ELR (cell line): ENCODE measurements around the gene HLA-DOB.
"Not testable (repeated sequence)": the region's sequence is repeated elsewhere in the genome, so short reads cannot be mapped to it uniquely, and the experiment has no call there.

Experiments used
- DNase-seq: peaks from one replicate; pipeline ENCODE4 v3.0.0-alpha.2; 2015; ENCODE audit warnings: low read depth

HLA-DOB gene

GRCh38 chr6:32807020-32807580 lies 9.7 kb downstream of the HLA-DOB start:
- DNase-seq: no peak

- not testable (repeated sequence) for DNase-seq
These were observed 11.4 kb downstream of the HLA-DOB start for GRCh38 chr6:32805404-32805803.

DNA sequence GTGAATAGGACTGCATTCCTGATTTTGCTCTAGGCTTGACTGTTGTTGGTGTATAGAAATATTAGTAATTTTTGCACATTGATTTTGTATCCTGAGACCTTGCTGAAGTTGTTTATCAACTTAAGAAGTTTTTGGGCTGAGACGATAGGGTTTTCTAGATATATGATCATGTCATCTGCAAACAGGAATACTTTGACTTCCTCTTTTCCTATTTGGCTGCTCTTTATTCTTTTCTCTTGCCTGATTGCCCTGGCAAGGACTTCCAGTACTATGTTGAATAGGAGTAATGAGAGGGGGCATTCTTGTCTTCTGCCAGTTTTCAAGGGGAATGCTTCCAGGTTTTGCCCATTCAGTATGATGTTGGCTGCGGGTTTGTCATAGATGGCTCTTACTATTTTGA lies 13.4 kb downstream of the HLA-DOB start:
- no peak for DNase-seq

GRCh38 chr6:32799740-32800139 lies 17.1 kb downstream of the HLA-DOB start:
- DNase-seq: no peak

DNA sequence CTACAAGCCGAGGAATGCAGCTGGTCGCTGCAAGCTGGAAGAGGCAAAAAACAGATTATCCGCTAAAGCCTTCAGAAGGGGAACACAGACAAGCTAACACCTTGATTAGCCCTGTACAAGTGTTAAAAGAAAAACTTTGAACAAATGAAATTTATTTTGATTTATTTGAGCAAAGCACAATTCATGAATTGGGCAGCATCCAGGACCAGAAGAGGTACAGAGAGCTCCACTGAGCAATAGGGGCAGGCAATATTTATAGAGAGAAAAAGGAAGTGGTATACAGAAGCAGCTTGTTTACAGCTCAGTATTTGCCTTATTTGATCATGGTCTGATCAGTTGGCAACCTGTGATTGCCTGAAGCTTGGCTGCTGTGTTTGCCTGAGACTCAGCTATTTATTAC lies 17.6 kb downstream of the HLA-DOB start:
- no peak for DNase-seq

- peak; percentile 75 for DNase-seq
These were observed 19.7 kb downstream of the HLA-DOB start for GRCh38 chr6:32796848-32797776.

GRCh38 chr6:32794510-32794909 lies 22.3 kb downstream of the HLA-DOB start:
- DNase-seq: no peak

DNA sequence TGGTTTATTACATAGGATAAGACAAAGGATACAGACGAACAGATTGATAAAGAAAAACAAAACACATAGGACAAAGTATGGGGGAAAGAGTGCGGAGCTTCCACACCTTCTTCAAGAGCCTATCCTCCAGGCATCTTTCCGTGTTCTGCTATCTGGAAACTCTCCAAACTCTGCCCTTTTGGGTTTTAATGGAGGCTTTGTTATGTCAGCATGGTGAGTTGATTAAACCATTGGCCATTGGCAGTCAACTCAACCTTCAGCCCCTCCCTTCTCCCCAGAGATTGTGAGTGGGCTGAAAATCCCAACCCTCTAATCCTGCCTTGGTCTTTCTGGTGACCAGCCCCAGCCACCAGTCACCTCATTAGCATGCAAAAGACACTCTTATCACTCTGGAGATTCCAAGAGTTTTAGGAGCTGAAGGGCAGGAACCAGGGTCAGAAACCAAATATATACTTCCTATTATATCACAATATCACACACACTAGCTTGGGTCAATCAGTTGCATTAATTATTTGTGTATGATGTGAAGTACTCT lies 23.8 kb downstream of the HLA-DOB start:
- no peak for DNase-seq

DNA sequence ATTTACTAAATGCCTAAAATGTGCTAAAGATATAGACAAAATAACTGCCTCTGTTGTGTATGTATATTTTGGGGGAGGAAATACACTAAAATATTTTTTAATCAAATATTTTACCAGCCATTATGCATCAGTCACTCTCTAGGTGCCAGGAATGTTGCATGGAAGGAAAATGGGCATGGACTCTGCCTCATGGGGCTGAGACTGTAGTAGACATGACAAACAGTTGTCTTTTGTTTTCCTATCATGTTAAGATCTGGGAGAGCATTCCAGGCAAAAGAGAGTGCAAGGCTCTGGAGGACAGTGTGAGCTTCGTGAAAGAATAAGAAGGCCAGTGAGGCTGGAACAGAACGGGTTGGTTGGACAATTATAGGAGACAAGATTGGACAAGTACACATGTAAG lies 26.5 kb downstream of the HLA-DOB start:
- peak; percentile 39 for DNase-seq

- DNase-seq: peak; percentile 68
These were observed 30.8 kb downstream of the HLA-DOB start for GRCh38 chr6:32785781-32786533.

GRCh38 chr6:32782923-32783322 lies 33.9 kb downstream of the HLA-DOB start:
- DNase-seq: not testable (repeated sequence)

DNA sequence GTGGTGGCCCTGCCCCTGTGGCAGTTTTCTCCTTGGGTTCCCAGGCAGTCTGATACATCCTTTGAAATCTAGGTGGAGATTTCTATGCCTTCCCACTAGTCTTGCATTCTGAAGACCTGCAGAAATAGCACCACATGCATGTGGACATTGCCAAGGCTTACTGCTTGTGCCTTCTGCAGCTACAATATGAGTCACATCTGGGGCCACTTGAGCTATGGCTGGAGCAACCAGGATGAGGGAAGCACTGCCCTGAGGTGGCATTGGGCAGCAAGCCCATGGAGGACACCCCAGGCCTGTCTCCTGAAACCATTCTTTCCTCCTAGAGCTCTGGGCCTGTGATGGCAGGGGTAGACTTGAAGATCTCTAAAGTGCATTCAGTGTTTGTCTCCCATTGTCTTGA lies 37.8 kb downstream of the HLA-DOB start:
- DNase-seq: no peak

DNA sequence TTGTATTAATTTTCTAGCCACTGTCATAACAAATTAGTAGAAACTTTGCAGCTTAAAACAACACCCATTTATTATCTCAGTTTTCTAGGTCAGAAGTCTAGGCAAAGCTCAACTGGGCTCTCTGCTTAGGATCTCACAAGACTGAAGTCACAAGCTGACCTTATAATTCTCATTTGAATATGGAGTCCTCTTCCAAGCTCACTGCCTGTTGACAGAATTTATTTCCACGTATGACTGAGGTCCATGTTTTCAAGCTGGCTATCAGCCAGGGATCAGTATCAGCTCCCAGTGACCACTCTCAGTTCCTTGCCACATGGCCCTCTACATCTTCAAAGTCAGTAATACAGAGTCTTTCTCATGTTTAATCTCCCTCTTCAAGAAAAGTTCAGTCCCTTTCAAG lies 41.7 kb downstream of the HLA-DOB start:
- DNase-seq: no peak

DNA sequence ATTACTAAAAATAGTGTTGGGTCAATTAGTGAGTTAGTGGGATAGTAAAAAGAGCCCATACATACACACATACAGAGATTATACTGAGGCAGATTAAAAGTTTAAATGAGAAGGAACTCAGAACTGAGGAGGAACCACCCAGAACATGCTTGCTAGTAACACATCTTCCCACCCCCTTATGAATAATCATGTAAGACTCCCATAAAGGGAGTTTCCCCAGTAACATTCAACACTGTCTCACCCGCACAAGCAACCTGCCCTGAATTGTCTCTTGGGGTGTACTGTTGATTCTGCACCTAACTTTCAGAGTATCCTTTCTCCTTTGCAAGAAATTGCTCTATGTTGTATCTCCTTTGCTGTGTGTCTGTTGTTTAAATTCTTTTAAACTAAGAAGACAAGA lies 42.4 kb downstream of the HLA-DOB start:
- peak; percentile 5 for DNase-seq

GRCh38 chr6:32772656-32773055 lies 44.1 kb downstream of the HLA-DOB start:
- no peak for DNase-seq

- DNase-seq: no peak
These were observed 52.8 kb downstream of the HLA-DOB start for GRCh38 chr6:32764048-32764447.

GRCh38 chr6:32763421-32763820 lies 53.4 kb downstream of the HLA-DOB start, which contains the start of gene HLA-DQB2:
HLA-DQB2 (minus strand) TSS chr6:32763532; CDS start chr6:32763470, 62 bp downstream.
- no peak for DNase-seq
